Calu3 (cell line): Measurements from ENCODE around the gene MCC. TPM values are rescaled to one million over a fixed set of nuclear protein-coding genes. Genes with fewer than 3 reads are reported as not detected.

Experiments
- BruUV-seq: library from RNA; stranded (reverse); fragments of 400-500 nt; replicated peaks from 2 replicates; lab custom pipeline; 2021; lab: Mats Ljungman, UMichigan
- CTCF ChIA-PET: fragments of 300-600 bp; sonication (Branson Sonifier 250); formaldehyde crosslinking; loops from one replicate; lab custom pipeline; 2022; ENCODE audit warnings: antibody characterized with exemption; lab: Charles Lee
- DNase-seq: peaks from one replicate; pipeline ENCODE4 v3.0.0; 2022
- H3K27ac Mint-ChIP-seq: one replicate; pipeline ENCODE4 v1.8.0; 2022; ENCODE audit warnings: mixed read lengths; ENCODE audit not compliant: unreplicated experiment
- H3K27me3 Mint-ChIP-seq: one replicate; pipeline ENCODE4 v1.8.0; 2022; ENCODE audit warnings: mixed read lengths; ENCODE audit not compliant: unreplicated experiment
- H3K36me3 Mint-ChIP-seq: one replicate; pipeline ENCODE4 v1.8.0; 2022; ENCODE audit warnings: mild to moderate bottlenecking, moderate library complexity, mixed read lengths; ENCODE audit not compliant: insufficient read depth, unreplicated experiment
- H3K4me1 Mint-ChIP-seq: one replicate; pipeline ENCODE4 v1.8.0; 2022; ENCODE audit warnings: mild to moderate bottlenecking, low read depth, mixed read lengths; ENCODE audit not compliant: unreplicated experiment
- H3K4me3 Mint-ChIP-seq: one replicate; pipeline ENCODE4 v1.8.0; 2022; ENCODE audit warnings: mild to moderate bottlenecking, low read depth, moderate library complexity, mixed read lengths; ENCODE audit not compliant: unreplicated experiment
- H3K9me3 Mint-ChIP-seq: one replicate; pipeline ENCODE4 v1.8.0; 2022; ENCODE audit warnings: low read depth, mixed read lengths; ENCODE audit not compliant: unreplicated experiment
- CTCF ChIP-seq: fragments of 200-600 bp; IDR thresholded peaks from one replicate; pipeline ENCODE4 v1.8.0; 2022; ENCODE audit warnings: antibody characterized with exemption; ENCODE audit not compliant: unreplicated experiment
- intact Hi-C: fragments of 100-400 bp; cut with micrococcal nuclease; formaldehyde crosslinking; loops from one replicate; pipeline ENCODE4 v1.10.0; 2022; ENCODE audit not compliant: unreplicated experiment
- total RNA-seq: library from RNA; stranded (reverse); gene quantifications from 2 replicates; pipeline ENCODE4 v1.2.3, GENCODE V29; 2022

MCC gene
- total RNA-seq, 1 experiment from 2014 or later = 2.8 TPM

- CTCF ChIA-PET = no interaction called here
- BruUV-seq = no TSS peak
- no peak overlapping the region for H3K27ac Mint-ChIP-seq
- H3K9me3 Mint-ChIP-seq = no peaks in the 10 kb centered on the region
- peaks cover 13% of the 10 kb centered on the region for H3K27me3 Mint-ChIP-seq
- peaks cover 9% of the 10 kb centered on the region for H3K4me1 Mint-ChIP-seq
- no peak for DNase-seq
- intact Hi-C loops = no loop called here
- no peaks in the 10 kb centered on the region for H3K36me3 Mint-ChIP-seq
- H3K4me3 Mint-ChIP-seq = no peak overlapping the region
- no peak for TF ChIP-seq CTCF
Observed at GRCh38 chr5:113227798-113228197, 260.5 kb downstream of the MCC start.

- CTCF ChIA-PET = no interaction called here
- Mint-ChIP-seq H3K27me3 (peaks cover 18% of the 10 kb centered on the region), H3K4me3 (no peak overlapping the region), H3K36me3 (no peaks in the 10 kb centered on the region), H3K4me1 (peaks cover 2% of the 10 kb centered on the region), H3K9me3 (no peaks in the 10 kb centered on the region), H3K27ac (no peak overlapping the region)
- intact Hi-C loops = no loop called here
- DNase-seq = no peak
- no TSS peak for BruUV-seq
- TF ChIP-seq CTCF = no peak
Observed at GRCh38 chr5:113226116-113226736, 262.0 kb downstream of the MCC start.

- no peak for TF ChIP-seq CTCF
- intact Hi-C loops = no loop called here
- no peak for DNase-seq
- Mint-ChIP-seq H3K27ac (no peak overlapping the region), H3K27me3 (peaks cover 18% of the 10 kb centered on the region), H3K9me3 (no peaks in the 10 kb centered on the region), H3K4me3 (no peak overlapping the region), H3K36me3 (no peaks in the 10 kb centered on the region), H3K4me1 (no peaks in the 10 kb centered on the region)
- CTCF ChIA-PET = no interaction called here
- no TSS peak for BruUV-seq
Observed at GRCh38 chr5:113225259-113225658, 263.0 kb downstream of the MCC start.

GRCh38 chr5:113224605-113225065 lies 263.6 kb downstream of the MCC start:
- TF ChIP-seq CTCF = no peak
- H3K27me3 Mint-ChIP-seq = peaks cover 18% of the 10 kb centered on the region
- H3K4me1 Mint-ChIP-seq = no peaks in the 10 kb centered on the region
- no peaks in the 10 kb centered on the region for H3K9me3 Mint-ChIP-seq
- H3K4me3 Mint-ChIP-seq = no peak overlapping the region
- CTCF ChIA-PET = no interaction called here
- no peak overlapping the region for H3K27ac Mint-ChIP-seq
- intact Hi-C loops = no loop called here
- BruUV-seq = no TSS peak
- no peak for DNase-seq
- H3K36me3 Mint-ChIP-seq = no peaks in the 10 kb centered on the region
